Mucosa of descending colon (tissue), 3 donors: ENCODE data around the gene VPS9D1. TPM values are rescaled to one million over a fixed set of nuclear protein-coding genes. Genes with fewer than 3 reads are reported as not detected.
"Not testable (repeated sequence)": the region's sequence is repeated elsewhere in the genome, so short reads cannot be mapped to it uniquely, and the experiment has no call there.

ENCODE experiments used
- ATAC-seq: fragments of 200-7000 bp; cut with Tn5 transposase; one replicate; pipeline ENCODE4 v1.9.1; 2020; ENCODE audit warnings: mild to moderate bottlenecking, moderate library complexity
- DNase-seq, 3 donors: peaks; one replicate each; pipeline ENCODE4 v3.0.0-alpha.2; 2020
- H3K36me3 ChIP-seq: fragments of 200-600 bp; one replicate; pipeline ENCODE4 v1.8.0; 2021; ENCODE audit warnings: low read depth, mild to moderate bottlenecking
- H3K4me1 ChIP-seq: fragments of 200-600 bp; one replicate; pipeline ENCODE4 v1.8.0; 2021; ENCODE audit warnings: low read depth, mild to moderate bottlenecking
- H3K4me3 ChIP-seq: fragments of 200-600 bp; one replicate; pipeline ENCODE4 v1.8.0; 2021; ENCODE audit warnings: mild to moderate bottlenecking
- H3K9me3 ChIP-seq: fragments of 200-600 bp; one replicate; pipeline ENCODE4 v1.8.0; 2021; ENCODE audit warnings: mild to moderate bottlenecking
- intact Hi-C, 2 donors: fragments of 100-400 bp; cut with DNase I in 1 of 2; cut with micrococcal nuclease in 1 of 2; formaldehyde crosslinking; loops; one replicate each; pipeline versions ENCODE4 v1.11.0 to v1.11.1; 2022; cut with DNase I, micrococcal nuclease
- total RNA-seq, 3 donors: library from RNA; stranded (reverse); fragmentation: NEBNext Ultra II Directional in 2 of 3; extraction: Animal tissue kit (Norgen Biotek cat#: 25700) in 2 of 3; gene quantifications; one replicate each; pipeline versions ENCODE4 v1.2.1 to v1.2.4, GENCODE V29; 2021 to 2023
- TF ChIP-seq, protein P1 (sequence below): fragments of 200-600 bp; IDR thresholded peaks from one replicate; pipeline ENCODE4 v1.8.0; 2022; ENCODE audit warnings: antibody characterized with exemption, mild to moderate bottlenecking
- donor health status: DM: no; HTN: no; CAD: no; lungs with moderate emphysema.
- donor health status: DM: no; HTN: no; CAD: no.
- donor health status: DM: no; HTN: yes; CAD: no.

Gene VPS9D1
- total RNA-seq, 3 donors from 2014 or later: 15.3 to 20.6 (median 16.4) TPM

DNA sequence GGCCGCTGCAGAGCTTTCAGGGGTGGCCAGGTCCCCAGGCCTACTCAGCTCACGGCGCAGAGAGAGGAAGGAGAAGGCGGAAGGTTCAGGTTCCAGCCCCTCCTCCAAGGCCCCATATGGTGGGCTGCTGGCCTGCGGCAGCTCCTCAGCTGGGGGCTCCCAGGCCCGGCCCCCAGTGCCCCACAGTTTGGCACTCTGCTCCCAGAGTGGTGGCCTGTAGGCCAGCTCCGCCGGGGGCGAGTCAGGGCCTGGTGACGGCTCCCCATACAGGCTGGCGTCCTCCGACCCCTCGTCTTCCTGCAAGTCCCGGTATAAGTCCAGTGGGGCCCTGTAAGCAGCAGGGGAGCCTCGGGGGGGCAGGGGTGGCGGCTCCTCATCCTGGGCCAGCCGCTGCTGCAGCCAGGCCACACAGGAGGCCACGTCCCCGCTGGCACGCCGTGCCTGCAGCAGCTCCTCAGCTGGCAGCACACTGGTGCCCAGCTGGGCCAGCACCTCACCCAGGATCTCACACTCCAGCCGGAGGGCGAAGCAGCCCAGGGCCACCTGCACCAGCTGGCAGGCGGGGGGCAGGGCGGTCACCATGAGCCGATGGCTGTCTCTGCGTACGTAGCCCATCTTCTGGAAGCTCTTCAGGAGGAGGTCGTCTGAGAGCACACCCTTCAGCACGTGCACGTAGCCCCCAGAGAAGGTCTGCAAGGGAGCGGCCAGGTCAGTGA lies 22.9 kb downstream of the VPS9D1 start:
- no peaks in the 10 kb centered on the region for H3K36me3 ChIP-seq
- peak; percentile 14 to 56 (median 37) for DNase-seq

DNA sequence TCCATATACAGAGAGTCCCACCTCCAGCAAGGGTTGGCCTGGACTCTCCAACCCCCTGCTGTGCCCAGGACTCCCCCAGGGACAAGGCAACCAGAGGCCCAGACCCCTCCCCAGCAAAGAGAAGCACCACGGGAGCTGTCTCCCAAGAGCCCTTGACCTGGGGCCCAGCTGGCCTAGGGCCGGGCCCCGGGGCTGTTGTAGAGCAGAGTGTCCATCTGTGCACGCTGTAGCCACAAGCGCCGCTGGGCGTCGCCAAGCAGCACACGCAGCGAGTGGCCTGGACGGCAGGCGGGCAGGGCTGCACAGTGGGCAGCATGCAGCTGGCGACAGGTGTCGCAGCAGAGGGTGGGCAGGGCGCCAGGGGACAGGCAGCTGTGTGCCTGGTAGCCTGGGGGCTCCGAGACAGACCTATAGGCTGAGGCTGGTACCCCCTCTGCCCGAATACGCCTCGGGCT lies 23.5 kb downstream of the VPS9D1 start:
- TF ChIP-seq, protein P1, sequence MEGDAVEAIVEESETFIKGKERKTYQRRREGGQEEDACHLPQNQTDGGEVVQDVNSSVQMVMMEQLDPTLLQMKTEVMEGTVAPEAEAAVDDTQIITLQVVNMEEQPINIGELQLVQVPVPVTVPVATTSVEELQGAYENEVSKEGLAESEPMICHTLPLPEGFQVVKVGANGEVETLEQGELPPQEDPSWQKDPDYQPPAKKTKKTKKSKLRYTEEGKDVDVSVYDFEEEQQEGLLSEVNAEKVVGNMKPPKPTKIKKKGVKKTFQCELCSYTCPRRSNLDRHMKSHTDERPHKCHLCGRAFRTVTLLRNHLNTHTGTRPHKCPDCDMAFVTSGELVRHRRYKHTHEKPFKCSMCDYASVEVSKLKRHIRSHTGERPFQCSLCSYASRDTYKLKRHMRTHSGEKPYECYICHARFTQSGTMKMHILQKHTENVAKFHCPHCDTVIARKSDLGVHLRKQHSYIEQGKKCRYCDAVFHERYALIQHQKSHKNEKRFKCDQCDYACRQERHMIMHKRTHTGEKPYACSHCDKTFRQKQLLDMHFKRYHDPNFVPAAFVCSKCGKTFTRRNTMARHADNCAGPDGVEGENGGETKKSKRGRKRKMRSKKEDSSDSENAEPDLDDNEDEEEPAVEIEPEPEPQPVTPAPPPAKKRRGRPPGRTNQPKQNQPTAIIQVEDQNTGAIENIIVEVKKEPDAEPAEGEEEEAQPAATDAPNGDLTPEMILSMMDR: no peak
- DNase-seq: peak; percentile 28 to 68 (median 41)

More for the DNA sequence above, 22.9 kb downstream of the VPS9D1 start:
- peaks cover 16% of the 10 kb centered on the region for H3K4me1 ChIP-seq
- no peak for ATAC-seq
- H3K9me3 ChIP-seq: no peaks in the 10 kb centered on the region
- TF ChIP-seq, protein P1: no peak
- intact Hi-C loops: no loop called here
- H3K4me3 ChIP-seq: no peak overlapping the region

GRCh38 chr16:89696670-89697128 lies 24.0 kb downstream of the VPS9D1 start:
- peak; percentile 29 to 69 (median 56) for DNase-seq
- TF ChIP-seq, protein P1: no peak
- Histone ChIP-seq H3K4me3 (no peak overlapping the region), H3K36me3 (no peaks in the 10 kb centered on the region), H3K4me1 (peaks cover 16% of the 10 kb centered on the region), H3K9me3 (no peaks in the 10 kb centered on the region)
- no peak for ATAC-seq
- intact Hi-C loops: no loop called here

More for the DNA sequence above, 23.5 kb downstream of the VPS9D1 start:
- Histone ChIP-seq H3K4me1 (peaks cover 16% of the 10 kb centered on the region), H3K36me3 (no peaks in the 10 kb centered on the region), H3K4me3 (no peak overlapping the region), H3K9me3 (no peaks in the 10 kb centered on the region)
- intact Hi-C loops: no loop called here
- no peak for ATAC-seq

GRCh38 chr16:89695875-89696669 lies 24.6 kb downstream of the VPS9D1 start:
- no peak overlapping the region for H3K4me3 ChIP-seq
- no peaks in the 10 kb centered on the region for H3K9me3 ChIP-seq
- TF ChIP-seq, protein P1: no peak
- intact Hi-C loops: no loop called here
- H3K36me3 ChIP-seq: no peaks in the 10 kb centered on the region
- DNase-seq (peak in 2 of 3 donors; percentile 6 to 35), ATAC-seq (no peak)
- peaks cover 15% of the 10 kb centered on the region for H3K4me1 ChIP-seq

- peak in 2 of 3 donors; percentile 32 to 55 for DNase-seq
- ATAC-seq: no peak
- intact Hi-C loops: no loop called here
- peaks cover 7% of the 10 kb centered on the region for H3K4me1 ChIP-seq
- H3K4me3 ChIP-seq: no peak overlapping the region
- no peaks in the 10 kb centered on the region for H3K9me3 ChIP-seq
- TF ChIP-seq, protein P1: no peak
- H3K36me3 ChIP-seq: no peaks in the 10 kb centered on the region
These were observed 25.4 kb downstream of the VPS9D1 start for GRCh38 chr16:89695086-89695874.

- H3K4me1 ChIP-seq, H3K9me3 ChIP-seq, H3K4me3 ChIP-seq, ATAC-seq, H3K36me3 ChIP-seq, DNase-seq, intact Hi-C loops: not testable (repeated sequence)
These were observed 26.0 kb downstream of the VPS9D1 start for GRCh38 chr16:89694784-89695085.
